DND-41 (cell line): ENCODE measurements around the gene PLCE1.

Source experiments
- EZH2 ChIP-seq: IDR thresholded peaks from 3 replicates; pipeline ENCODE4 v1.6.1; 2012; ENCODE audit warnings: borderline replicate concordance, low read depth, mild to moderate bottlenecking, moderate library complexity, low read length, inconsistent platforms; ENCODE audit not compliant: severe bottlenecking
- TF ChIP-seq, protein P1 (sequence below): IDR thresholded peaks from 2 replicates; pipeline ENCODE4 v1.5.1; 2012; ENCODE audit warnings: borderline replicate concordance, low read length, moderate library complexity, mild to moderate bottlenecking; ENCODE audit not compliant: poor library complexity, severe bottlenecking; ENCODE audit errors: extremely low read depth

- TF ChIP-seq, protein P1, sequence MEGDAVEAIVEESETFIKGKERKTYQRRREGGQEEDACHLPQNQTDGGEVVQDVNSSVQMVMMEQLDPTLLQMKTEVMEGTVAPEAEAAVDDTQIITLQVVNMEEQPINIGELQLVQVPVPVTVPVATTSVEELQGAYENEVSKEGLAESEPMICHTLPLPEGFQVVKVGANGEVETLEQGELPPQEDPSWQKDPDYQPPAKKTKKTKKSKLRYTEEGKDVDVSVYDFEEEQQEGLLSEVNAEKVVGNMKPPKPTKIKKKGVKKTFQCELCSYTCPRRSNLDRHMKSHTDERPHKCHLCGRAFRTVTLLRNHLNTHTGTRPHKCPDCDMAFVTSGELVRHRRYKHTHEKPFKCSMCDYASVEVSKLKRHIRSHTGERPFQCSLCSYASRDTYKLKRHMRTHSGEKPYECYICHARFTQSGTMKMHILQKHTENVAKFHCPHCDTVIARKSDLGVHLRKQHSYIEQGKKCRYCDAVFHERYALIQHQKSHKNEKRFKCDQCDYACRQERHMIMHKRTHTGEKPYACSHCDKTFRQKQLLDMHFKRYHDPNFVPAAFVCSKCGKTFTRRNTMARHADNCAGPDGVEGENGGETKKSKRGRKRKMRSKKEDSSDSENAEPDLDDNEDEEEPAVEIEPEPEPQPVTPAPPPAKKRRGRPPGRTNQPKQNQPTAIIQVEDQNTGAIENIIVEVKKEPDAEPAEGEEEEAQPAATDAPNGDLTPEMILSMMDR, result no peak
- TF ChIP-seq EZH2, result no peak
Measured at GRCh38 chr10:93954299-93954698, 39.4 kb upstream of the PLCE1 start.
